ENCODE data around the gene ARL3. TPM values are rescaled to one million over a fixed set of nuclear protein-coding genes. Genes with fewer than 3 reads are reported as not detected.

Gene ARL3
- total RNA-seq, 1 experiment from 2014 or later = 17.9 TPM

Other genes starting within 250 kb of the ARL3 start
- 163 and 193 TPM in 2 replicates for gene ACTR1A, start 211.7 kb downstream of the ARL3 start, total RNA-seq (2014; rRNA removed; shearing (Covaris generic))
- 3.7 and 4.9 TPM in 2 replicates for gene SUFU, start 210.4 kb downstream of the ARL3 start, total RNA-seq (2014; rRNA removed; shearing (Covaris generic))
- gene TRIM8, start 69.9 kb downstream of the ARL3 start, total RNA-seq (2014; rRNA removed; shearing (Covaris generic)) = 66.8 and 68.3 TPM in 2 replicates
- 7.3 and 9.5 TPM in 2 replicates for gene SFXN2, start 239 bp upstream of the ARL3 start, total RNA-seq (2014; rRNA removed; shearing (Covaris generic))
- gene WBP1L, start 29.6 kb upstream of the ARL3 start, total RNA-seq (2014; rRNA removed; shearing (Covaris generic)) = 19.1 and 26.4 TPM in 2 replicates
- gene CYP17A1, start 123.0 kb upstream of the ARL3 start, total RNA-seq (2014; rRNA removed; shearing (Covaris generic)) = not detected in 2 replicates
- 18.9 and 21.9 TPM in 2 replicates for gene BORCS7, start 139.9 kb upstream of the ARL3 start, total RNA-seq (2014; rRNA removed; shearing (Covaris generic))
- 29.4 and 30.1 TPM in 2 replicates for gene AS3MT, start 155.1 kb upstream of the ARL3 start, total RNA-seq (2014; rRNA removed; shearing (Covaris generic))
- 4.1 and 6.8 TPM in 2 replicates for gene CNNM2, start 203.9 kb upstream of the ARL3 start, total RNA-seq (2014; rRNA removed; shearing (Covaris generic))